ENCODE measurements around the gene ATXN10.

The ATXN10 gene

GRCh38 chr22:45867118-45867905 lies 195.7 kb downstream of the ATXN10 start:
- Histone ChIP-seq H2AFZ (ENCODE audit: low read depth, low read length) (peak overlapping the region; percentile 81), H2AK5ac (ENCODE audit: low read length, severe bottlenecking) (no peak overlapping the region), H3K9me3 (ENCODE audit: control insufficient read depth, low read length) (peaks cover under 1% of the 10 kb centered on the region), H3K4me3 (ENCODE audit: insufficient read depth in 1 of 2, low read depth in 1 of 2, low read length in 2 of 2) (peak overlapping the region; percentile 52 to 58), H3K27ac (ENCODE audit: low read length, poor library complexity, severe bottlenecking) (no peak overlapping the region), H3K79me1 (replicated peaks; ENCODE audit: low read length, poor library complexity, severe bottlenecking) (no peaks in the 10 kb centered on the region), H3K18ac (ENCODE audit: low read depth in 1 of 2, low read length in 2 of 2) (no peak overlapping the region), H2BK5ac (ENCODE audit: low read depth, low read length, poor library complexity, severe bottlenecking) (no peak overlapping the region), H2BK120ac (ENCODE audit: low read depth, low read length) (no peak overlapping the region), H2BK12ac (ENCODE audit: low read length in 2 of 2) (no peak overlapping the region), H3K27me3 (ENCODE audit: control insufficient read depth in 1 of 2, insufficient read depth in 1 of 2, low read length in 2 of 2) (peaks cover 35 to 72% of the 10 kb centered on the region in 2 experiments), H4K8ac (ENCODE audit: low read length) (peak overlapping the region; percentile 10), H3K4ac (ENCODE audit: low read depth in 1 of 2, low read length in 2 of 2) (no peak overlapping the region), H3K23ac (ENCODE audit: low read length in 2 of 2) (peak overlapping the region in 1 of 2 experiments; percentile 95), H3K14ac (ENCODE audit: low read length in 2 of 2) (peak overlapping the region in 1 of 2 experiments; percentile 35), H2BK15ac (ENCODE audit: low read depth, poor library complexity, severe bottlenecking) (no peak overlapping the region), H3K36me3 (ENCODE audit: control insufficient read depth in 1 of 2, insufficient read depth in 2 of 2, low read depth in 1 of 2, low read length in 2 of 2) (peaks cover 0 to 14% of the 10 kb centered on the region in 2 experiments), H4K91ac (ENCODE audit: low read length) (no peak overlapping the region), H3K4me1 (ENCODE audit: control insufficient read depth, insufficient read depth, low read depth, low read length) (peaks cover 33% of the 10 kb centered on the region), H3K4me2 (ENCODE audit: low read length, poor library complexity, severe bottlenecking) (peak overlapping the region; percentile 95), H3K9ac (ENCODE audit: low read length) (no peak overlapping the region)
- 3% methylated on average over 74 of the region's 87 CpGs for WGBS
- DNase-seq, result peak; percentile 41

DNA sequence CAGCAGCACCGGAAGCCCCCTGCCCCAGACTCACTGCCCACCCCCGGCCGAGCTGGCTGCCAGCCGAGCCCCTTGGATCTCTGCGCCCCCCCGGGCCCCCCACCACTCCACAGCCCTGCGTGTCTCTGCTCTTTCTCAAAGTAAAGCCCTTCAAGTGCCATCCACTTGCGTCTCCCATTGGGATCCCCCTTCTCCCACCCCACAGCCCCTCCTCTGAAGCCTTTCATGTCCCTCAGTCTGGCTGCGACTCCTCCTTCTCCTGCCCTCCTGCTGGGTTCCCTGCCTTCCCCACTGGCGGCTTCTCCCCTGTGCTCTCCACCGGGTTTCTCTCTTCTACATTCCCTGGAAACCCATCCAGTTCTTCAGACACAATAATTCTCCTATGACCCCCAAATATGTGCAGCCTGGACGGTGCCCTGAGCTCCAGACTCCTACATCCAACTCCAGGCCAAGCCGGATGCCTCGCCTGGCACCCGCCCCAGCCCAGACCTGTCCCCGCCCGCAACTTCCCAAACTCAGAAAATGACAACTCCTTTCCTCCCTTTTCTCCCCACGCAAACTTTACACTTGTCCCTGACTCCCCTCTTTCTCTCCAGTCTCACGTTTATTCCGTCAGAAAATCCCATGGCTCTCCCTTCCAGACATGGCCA lies 196.4 kb downstream of the ATXN10 start:
- H3K9ac ChIP-seq (ENCODE audit: low read length), result no peak overlapping the region
- H4K91ac ChIP-seq (ENCODE audit: low read length), result no peak overlapping the region
- H3K4me2 ChIP-seq (ENCODE audit: low read length, poor library complexity, severe bottlenecking), result peak overlapping the region; percentile 95
- peaks cover 35 to 72% of the 10 kb centered on the region in 2 experiments for H3K27me3 ChIP-seq (ENCODE audit: control insufficient read depth in 1 of 2, insufficient read depth in 1 of 2, low read length in 2 of 2)
- no peak overlapping the region for H3K23ac ChIP-seq (ENCODE audit: low read length in 2 of 2)
- H2AK5ac ChIP-seq (ENCODE audit: low read length, severe bottlenecking), result no peak overlapping the region
- no peak overlapping the region for H2BK15ac ChIP-seq (ENCODE audit: low read depth, poor library complexity, severe bottlenecking)
- no peak overlapping the region for H3K14ac ChIP-seq (ENCODE audit: low read length in 2 of 2)
- H3K4me3 ChIP-seq (ENCODE audit: insufficient read depth in 1 of 2, low read depth in 1 of 2, low read length in 2 of 2), result peak overlapping the region in 1 of 2 experiments; percentile 52
- H3K18ac ChIP-seq (ENCODE audit: low read depth in 1 of 2, low read length in 2 of 2), result no peak overlapping the region
- no peak overlapping the region for H2BK120ac ChIP-seq (ENCODE audit: low read depth, low read length)
- H4K8ac ChIP-seq (ENCODE audit: low read length), result no peak overlapping the region
- H3K4ac ChIP-seq (ENCODE audit: low read depth in 1 of 2, low read length in 2 of 2), result no peak overlapping the region
- WGBS, result 32% methylated on average over 20 of the region's 20 CpGs
- H3K79me1 ChIP-seq (replicated peaks; ENCODE audit: low read length, poor library complexity, severe bottlenecking), result no peaks in the 10 kb centered on the region
- no peak for DNase-seq
- no peak overlapping the region for H2BK12ac ChIP-seq (ENCODE audit: low read length in 2 of 2)
- H3K27ac ChIP-seq (ENCODE audit: low read length, poor library complexity, severe bottlenecking), result no peak overlapping the region
- no peak overlapping the region for H2BK5ac ChIP-seq (ENCODE audit: low read depth, low read length, poor library complexity, severe bottlenecking)
- peaks cover 8% of the 10 kb centered on the region for H3K9me3 ChIP-seq (ENCODE audit: control insufficient read depth, low read length)
- peaks cover 33% of the 10 kb centered on the region for H3K4me1 ChIP-seq (ENCODE audit: control insufficient read depth, insufficient read depth, low read depth, low read length)
- no peak overlapping the region for H2AFZ ChIP-seq (ENCODE audit: low read depth, low read length)
- H3K36me3 ChIP-seq (ENCODE audit: control insufficient read depth in 1 of 2, insufficient read depth in 2 of 2, low read depth in 1 of 2, low read length in 2 of 2), result peaks cover 0 to 14% of the 10 kb centered on the region in 2 experiments

DNA sequence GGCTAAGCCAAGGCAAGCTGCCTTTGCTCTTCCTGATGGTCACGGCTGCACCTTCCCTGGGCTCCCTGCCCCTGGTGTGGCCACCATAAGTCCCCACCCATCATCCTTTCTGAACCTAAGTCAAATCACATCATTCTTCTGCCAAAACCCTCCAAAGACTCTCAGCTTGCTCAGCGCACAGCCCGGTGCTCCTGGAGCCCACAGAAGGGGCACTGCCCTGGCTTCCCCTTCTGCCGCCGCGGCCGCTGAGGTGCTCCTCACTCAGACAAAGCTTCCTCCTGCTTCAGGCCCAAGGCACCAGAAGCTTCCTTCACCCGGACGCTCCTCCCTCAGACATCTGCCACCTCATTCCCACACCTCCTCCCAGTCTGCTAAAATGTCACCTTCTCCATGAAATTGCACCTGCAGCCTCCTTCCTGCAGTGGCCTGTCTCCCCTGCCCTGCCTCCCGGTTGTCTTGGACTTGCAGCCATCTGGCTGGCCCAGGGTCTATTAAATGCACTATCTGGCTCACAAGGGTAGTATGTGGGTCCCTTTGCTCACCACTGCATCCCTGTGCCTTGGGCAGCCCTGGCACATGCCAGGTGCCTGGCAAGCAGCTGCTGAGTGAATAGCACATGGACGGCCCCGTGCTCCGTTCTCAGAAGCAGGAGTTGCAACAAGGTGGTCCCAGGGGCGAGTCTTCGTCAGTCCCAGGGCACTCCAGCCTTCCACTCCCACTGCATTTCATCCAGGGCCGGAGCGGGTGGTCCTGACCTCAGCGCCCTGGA lies 197.1 kb downstream of the ATXN10 start:
- WGBS, result 83% methylated on average over 18 of the region's 18 CpGs
- Histone ChIP-seq H3K18ac (ENCODE audit: low read depth in 1 of 2, low read length in 2 of 2) (no peak overlapping the region), H2BK5ac (ENCODE audit: low read depth, low read length, poor library complexity, severe bottlenecking) (no peak overlapping the region), H3K27me3 (ENCODE audit: control insufficient read depth in 1 of 2, insufficient read depth in 1 of 2, low read length in 2 of 2) (peaks cover 35 to 66% of the 10 kb centered on the region in 2 experiments), H3K4me2 (ENCODE audit: low read length, poor library complexity, severe bottlenecking) (no peak overlapping the region), H3K27ac (ENCODE audit: low read length, poor library complexity, severe bottlenecking) (no peak overlapping the region), H3K14ac (ENCODE audit: low read length in 2 of 2) (no peak overlapping the region), H3K23ac (ENCODE audit: low read length in 2 of 2) (no peak overlapping the region), H3K9ac (ENCODE audit: low read length) (no peak overlapping the region), H2BK12ac (ENCODE audit: low read length in 2 of 2) (no peak overlapping the region), H4K91ac (ENCODE audit: low read length) (peak overlapping the region; percentile 7), H2BK120ac (ENCODE audit: low read depth, low read length) (no peak overlapping the region), H3K4me1 (ENCODE audit: control insufficient read depth, insufficient read depth, low read depth, low read length) (peaks cover 33% of the 10 kb centered on the region), H3K9me3 (ENCODE audit: control insufficient read depth, low read length) (peaks cover 14% of the 10 kb centered on the region), H2BK15ac (ENCODE audit: low read depth, poor library complexity, severe bottlenecking) (no peak overlapping the region), H3K79me1 (replicated peaks; ENCODE audit: low read length, poor library complexity, severe bottlenecking) (no peaks in the 10 kb centered on the region), H2AFZ (ENCODE audit: low read depth, low read length) (no peak overlapping the region), H3K36me3 (ENCODE audit: control insufficient read depth in 1 of 2, insufficient read depth in 2 of 2, low read depth in 1 of 2, low read length in 2 of 2) (peaks cover 0 to 14% of the 10 kb centered on the region in 2 experiments), H2AK5ac (ENCODE audit: low read length, severe bottlenecking) (no peak overlapping the region), H4K8ac (ENCODE audit: low read length) (no peak overlapping the region), H3K4ac (ENCODE audit: low read depth in 1 of 2, low read length in 2 of 2) (no peak overlapping the region), H3K4me3 (ENCODE audit: insufficient read depth in 1 of 2, low read depth in 1 of 2, low read length in 2 of 2) (no peak overlapping the region)
- DNase-seq, result no peak
